DOHH2 (cell line): ENCODE measurements around the gene AFF1.

ENCODE experiments used
- H3F3A ChIP-seq: fragments of 200-600 bp; sonication (generic), shearing (Covaris generic); 2 replicates; pipeline ENCODE4 v1.6.0; 2016; ENCODE audit warnings: antibody characterized with exemption, mild to moderate bottlenecking; ENCODE audit not compliant: control insufficient read depth, insufficient read depth
- H3K27ac ChIP-seq: fragments of 200-600 bp; sonication (generic); 2 replicates; pipeline ENCODE4 v1.5.1; 2014; ENCODE audit warnings: low read depth, mild to moderate bottlenecking, low read length, moderate library complexity
- H3K27me3 ChIP-seq: fragments of 200-600 bp; sonication (generic); 2 replicates; pipeline ENCODE4 v1.6.1; 2014; ENCODE audit warnings: mild to moderate bottlenecking, low read length, mixed read lengths; ENCODE audit not compliant: control insufficient read depth
- H3K36me3 ChIP-seq: fragments of 200-600 bp; sonication (generic); 2 replicates; pipeline ENCODE4 v1.6.1; 2014; ENCODE audit warnings: mild to moderate bottlenecking, low read length, moderate library complexity, mixed read lengths; ENCODE audit not compliant: control insufficient read depth
- H3K4me1 ChIP-seq: fragments of 200-600 bp; sonication (generic); 2 replicates; pipeline ENCODE4 v1.6.1; 2014; ENCODE audit warnings: mild to moderate bottlenecking, low read length, mixed read lengths; ENCODE audit not compliant: control insufficient read depth
- H3K4me2 ChIP-seq: fragments of 200-600 bp; sonication (generic); 2 replicates; pipeline ENCODE4 v1.6.0; 2014; ENCODE audit warnings: mild to moderate bottlenecking, low read length, moderate library complexity
- H3K4me3 ChIP-seq: fragments of 200-600 bp; sonication (generic); 2 replicates; pipeline ENCODE4 v1.5.1; 2014; ENCODE audit warnings: mild to moderate bottlenecking, low read length, mixed read lengths
- H3K79me2 ChIP-seq: fragments of 200-600 bp; sonication (generic); 2 replicates; pipeline ENCODE4 v1.6.1; 2014; ENCODE audit warnings: mild to moderate bottlenecking, low read length, mixed read lengths; ENCODE audit not compliant: control insufficient read depth
- H3K9me2 ChIP-seq: fragments of 200-600 bp; sonication (generic); replicated peaks from 2 replicates; pipeline ENCODE4 v1.6.1; 2014; ENCODE audit warnings: mild to moderate bottlenecking, low read length, mixed read lengths; ENCODE audit not compliant: control insufficient read depth
- H3K9me3 ChIP-seq: fragments of 200-600 bp; sonication (generic); 2 replicates; pipeline ENCODE4 v1.6.1; 2014; ENCODE audit warnings: antibody characterized with exemption, low read length, mixed read lengths; ENCODE audit not compliant: control insufficient read depth, insufficient read depth
- H4K20me1 ChIP-seq: fragments of 200-600 bp; sonication (generic); 2 replicates; pipeline ENCODE4 v1.6.0; 2014; ENCODE audit warnings: low read depth, mild to moderate bottlenecking, antibody characterized with exemption, low read length, moderate library complexity; ENCODE audit not compliant: control insufficient read depth, insufficient read depth
- EZH2phosphoT487 ChIP-seq: fragments of 200-600 bp; sonication (generic); IDR thresholded peaks from 2 replicates; pipeline ENCODE4 v1.6.1; 2017; ENCODE audit warnings: borderline replicate concordance, mild to moderate bottlenecking, antibody characterized with exemption, low read length, moderate library complexity, mixed read lengths
- TF ChIP-seq, protein P1 (sequence below): fragments of 200-600 bp; sonication (generic); IDR thresholded peaks from one replicate; pipeline ENCODE4 v1.5.1; 2014; ENCODE audit warnings: antibody characterized with exemption, mild to moderate bottlenecking, low read depth, low read length; ENCODE audit not compliant: poor library complexity, severe bottlenecking

AFF1 gene

DNA sequence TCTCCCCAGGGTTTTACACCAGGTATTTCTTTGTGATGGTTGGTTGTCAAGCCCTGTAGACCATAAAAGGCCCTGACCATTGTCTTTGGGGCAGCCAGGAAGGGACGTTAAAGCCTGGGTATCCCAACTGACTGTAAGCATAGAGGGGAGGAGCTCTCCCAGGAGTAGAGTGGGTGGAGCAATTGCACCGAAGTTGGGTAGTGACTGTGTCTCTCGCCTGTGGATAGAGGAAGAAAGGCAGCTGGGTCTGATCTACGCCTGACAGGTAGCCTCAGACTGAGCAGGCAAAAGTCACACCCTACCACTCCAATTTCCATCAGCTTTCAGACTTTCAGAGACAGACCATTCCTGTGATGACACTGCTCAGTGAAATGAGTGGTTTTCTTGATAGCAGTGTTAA is 162.3 kb downstream of the AFF1 start:
- Histone ChIP-seq H3K27ac (no peak overlapping the region), H3K27me3 (no peaks in the 10 kb centered on the region), H3K36me3 (no peaks in the 10 kb centered on the region), H4K20me1 (no peaks in the 10 kb centered on the region), H3F3A (no peaks in the 10 kb centered on the region), H3K4me1 (peaks cover 18% of the 10 kb centered on the region), H3K4me3 (no peak overlapping the region), H3K4me2 (no peak overlapping the region), H3K9me3 (no peaks in the 10 kb centered on the region), H3K9me2 (no peaks in the 10 kb centered on the region), H3K79me2 (no peaks in the 10 kb centered on the region)
- TF ChIP-seq EZH2phosphoT487, result no peak
- TF ChIP-seq, protein P1, sequence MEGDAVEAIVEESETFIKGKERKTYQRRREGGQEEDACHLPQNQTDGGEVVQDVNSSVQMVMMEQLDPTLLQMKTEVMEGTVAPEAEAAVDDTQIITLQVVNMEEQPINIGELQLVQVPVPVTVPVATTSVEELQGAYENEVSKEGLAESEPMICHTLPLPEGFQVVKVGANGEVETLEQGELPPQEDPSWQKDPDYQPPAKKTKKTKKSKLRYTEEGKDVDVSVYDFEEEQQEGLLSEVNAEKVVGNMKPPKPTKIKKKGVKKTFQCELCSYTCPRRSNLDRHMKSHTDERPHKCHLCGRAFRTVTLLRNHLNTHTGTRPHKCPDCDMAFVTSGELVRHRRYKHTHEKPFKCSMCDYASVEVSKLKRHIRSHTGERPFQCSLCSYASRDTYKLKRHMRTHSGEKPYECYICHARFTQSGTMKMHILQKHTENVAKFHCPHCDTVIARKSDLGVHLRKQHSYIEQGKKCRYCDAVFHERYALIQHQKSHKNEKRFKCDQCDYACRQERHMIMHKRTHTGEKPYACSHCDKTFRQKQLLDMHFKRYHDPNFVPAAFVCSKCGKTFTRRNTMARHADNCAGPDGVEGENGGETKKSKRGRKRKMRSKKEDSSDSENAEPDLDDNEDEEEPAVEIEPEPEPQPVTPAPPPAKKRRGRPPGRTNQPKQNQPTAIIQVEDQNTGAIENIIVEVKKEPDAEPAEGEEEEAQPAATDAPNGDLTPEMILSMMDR, result no peak

DNA sequence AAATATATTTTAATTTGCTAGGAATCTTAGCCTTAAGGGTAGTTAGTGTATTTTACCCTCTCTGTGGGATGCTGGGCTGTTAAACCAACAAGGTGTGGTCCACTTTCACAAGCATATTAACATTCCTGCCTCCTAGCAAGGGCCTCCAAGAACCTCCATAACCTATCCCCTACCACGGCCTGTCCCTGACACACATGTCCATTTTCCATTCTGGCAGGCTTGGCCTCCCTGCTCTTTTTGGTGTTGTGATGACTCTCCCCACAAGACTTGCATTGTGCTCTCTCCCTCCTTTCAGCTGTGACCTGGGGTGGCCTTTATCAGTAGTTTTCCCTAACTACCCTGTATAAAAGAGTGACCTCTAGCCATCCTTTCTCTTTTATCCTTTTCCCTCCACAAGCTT is 165.4 kb downstream of the AFF1 start:
- TF ChIP-seq EZH2phosphoT487, result no peak
- TF ChIP-seq, protein P1, result no peak
- Histone ChIP-seq H3K4me2 (no peak overlapping the region), H3K4me3 (no peak overlapping the region), H3K27ac (no peak overlapping the region), H3K4me1 (peaks cover 10% of the 10 kb centered on the region), H3F3A (no peaks in the 10 kb centered on the region), H3K27me3 (no peaks in the 10 kb centered on the region), H3K9me2 (no peaks in the 10 kb centered on the region), H4K20me1 (no peaks in the 10 kb centered on the region), H3K36me3 (no peaks in the 10 kb centered on the region), H3K9me3 (no peaks in the 10 kb centered on the region), H3K79me2 (no peaks in the 10 kb centered on the region)

DNA sequence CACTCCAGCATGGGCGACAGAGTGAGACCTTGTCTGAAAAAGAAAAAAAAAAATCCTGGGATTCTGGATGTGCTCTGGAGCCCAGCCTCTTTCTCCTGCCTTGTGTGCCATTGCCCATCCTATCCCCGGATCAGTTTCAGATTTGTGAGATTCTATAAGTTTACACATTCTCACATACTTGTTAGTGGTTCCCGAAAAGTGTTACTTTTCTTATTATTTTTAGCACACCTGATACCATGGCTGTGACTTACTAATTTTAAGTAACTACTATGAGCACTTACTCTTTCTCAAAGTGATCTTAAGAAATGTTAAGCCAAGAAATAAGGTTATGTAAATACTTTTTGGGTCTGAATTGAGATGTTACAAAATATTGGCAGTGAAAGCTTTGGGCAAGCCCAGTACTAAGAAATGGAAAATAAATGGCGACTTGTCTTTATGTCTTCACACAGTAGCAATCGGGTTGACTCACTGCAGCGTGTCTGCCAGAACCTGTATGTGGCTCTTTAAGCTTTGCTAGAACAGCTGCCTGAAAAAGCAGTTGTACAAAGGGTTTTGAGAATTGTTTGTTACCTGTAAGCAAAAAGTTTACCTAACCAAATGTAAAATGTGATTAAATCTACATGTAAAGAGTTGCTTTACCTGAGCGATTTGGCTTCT is 166.9 kb downstream of the AFF1 start:
- Histone ChIP-seq H3K9me2 (no peaks in the 10 kb centered on the region), H3K4me2 (no peak overlapping the region), H3K4me1 (peaks cover 10% of the 10 kb centered on the region), H3K27me3 (no peaks in the 10 kb centered on the region), H3K27ac (no peak overlapping the region), H3F3A (no peaks in the 10 kb centered on the region), H4K20me1 (no peaks in the 10 kb centered on the region), H3K79me2 (no peaks in the 10 kb centered on the region), H3K36me3 (no peaks in the 10 kb centered on the region), H3K4me3 (no peak overlapping the region), H3K9me3 (no peaks in the 10 kb centered on the region)
- no peak for TF ChIP-seq EZH2phosphoT487
- TF ChIP-seq, protein P1, result no peak
